Activated T-helper 2 cell treated with anti-CD3 and anti-CD28 coated beads, Interferon-gamma antibody, Interleukin-2, Interleukin-4, amounts not matched to agents 10 μg/mL and 5 μg/mL and 100 μg/mL, durations not matched to agents 14 hours and 24 hours and 36 hours (primary cell): Measurements from ENCODE around the gene MX1. TPM values are rescaled to one million over a fixed set of nuclear protein-coding genes. Genes with fewer than 3 reads are reported as not detected.

Experiments
- DNase-seq: peaks from one replicate; pipeline ENCODE4 v3.0.0; 2021; ENCODE audit warnings: low spot score
- H3K27ac Mint-ChIP-seq: one replicate; pipeline ENCODE4 v1.8.0; 2021; ENCODE audit warnings: mixed read lengths
- H3K27me3 Mint-ChIP-seq: one replicate; pipeline ENCODE4 v1.8.0; 2021; ENCODE audit warnings: low read depth, mixed read lengths
- H3K36me3 Mint-ChIP-seq: one replicate; pipeline ENCODE4 v1.8.0; 2021; ENCODE audit warnings: low read depth, mixed read lengths
- H3K4me1 Mint-ChIP-seq: one replicate; pipeline ENCODE4 v1.8.0; 2021; ENCODE audit warnings: low read depth, mixed read lengths
- H3K4me3 Mint-ChIP-seq: one replicate; pipeline ENCODE4 v1.8.0; 2021; ENCODE audit warnings: low read depth, mild to moderate bottlenecking, moderate library complexity, mixed read lengths
- H3K9me3 Mint-ChIP-seq: one replicate; pipeline ENCODE4 v1.8.0; 2021; ENCODE audit warnings: mixed read lengths
- intact Hi-C: fragments of 100-400 bp; cut with micrococcal nuclease; formaldehyde crosslinking; loops from one replicate; pipeline ENCODE4 v1.15.1; 2023
- total RNA-seq: library from RNA; stranded (reverse); gene quantifications from 2 replicates; pipeline ENCODE4 v1.2.3, GENCODE V29; 2022

MX1 gene, protein sequence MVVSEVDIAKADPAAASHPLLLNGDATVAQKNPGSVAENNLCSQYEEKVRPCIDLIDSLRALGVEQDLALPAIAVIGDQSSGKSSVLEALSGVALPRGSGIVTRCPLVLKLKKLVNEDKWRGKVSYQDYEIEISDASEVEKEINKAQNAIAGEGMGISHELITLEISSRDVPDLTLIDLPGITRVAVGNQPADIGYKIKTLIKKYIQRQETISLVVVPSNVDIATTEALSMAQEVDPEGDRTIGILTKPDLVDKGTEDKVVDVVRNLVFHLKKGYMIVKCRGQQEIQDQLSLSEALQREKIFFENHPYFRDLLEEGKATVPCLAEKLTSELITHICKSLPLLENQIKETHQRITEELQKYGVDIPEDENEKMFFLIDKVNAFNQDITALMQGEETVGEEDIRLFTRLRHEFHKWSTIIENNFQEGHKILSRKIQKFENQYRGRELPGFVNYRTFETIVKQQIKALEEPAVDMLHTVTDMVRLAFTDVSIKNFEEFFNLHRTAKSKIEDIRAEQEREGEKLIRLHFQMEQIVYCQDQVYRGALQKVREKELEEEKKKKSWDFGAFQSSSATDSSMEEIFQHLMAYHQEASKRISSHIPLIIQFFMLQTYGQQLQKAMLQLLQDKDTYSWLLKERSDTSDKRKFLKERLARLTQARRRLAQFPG
- 26.7 and 31.0 TPM in 2 replicates for total RNA-seq

- no peaks in the 10 kb centered on the region for H3K9me3 Mint-ChIP-seq
- DNase-seq: peak; percentile 89
- peak within 1 kb of the TSS; percentile 92 for H3K27ac Mint-ChIP-seq
- H3K27me3 Mint-ChIP-seq: no peaks in the 10 kb centered on the region
- peaks cover 63% of the 10 kb centered on the region for H3K4me1 Mint-ChIP-seq
- peak within 1 kb of the TSS; percentile 93 for H3K4me3 Mint-ChIP-seq
- intact Hi-C loops: loop anchor here (2.0 kb wide), 1 partner anchor 63 kb away; the partner anchor contains the start of gene MX2
- peaks cover 32% of the 10 kb centered on the region for H3K36me3 Mint-ChIP-seq
Observed at GRCh38 chr21:41425954-41426675, at the start of gene MX1. Gene MX1 (plus strand): TSS chr21:41426239. CDS start chr21:41432071, 5,832 bp downstream.

DNA sequence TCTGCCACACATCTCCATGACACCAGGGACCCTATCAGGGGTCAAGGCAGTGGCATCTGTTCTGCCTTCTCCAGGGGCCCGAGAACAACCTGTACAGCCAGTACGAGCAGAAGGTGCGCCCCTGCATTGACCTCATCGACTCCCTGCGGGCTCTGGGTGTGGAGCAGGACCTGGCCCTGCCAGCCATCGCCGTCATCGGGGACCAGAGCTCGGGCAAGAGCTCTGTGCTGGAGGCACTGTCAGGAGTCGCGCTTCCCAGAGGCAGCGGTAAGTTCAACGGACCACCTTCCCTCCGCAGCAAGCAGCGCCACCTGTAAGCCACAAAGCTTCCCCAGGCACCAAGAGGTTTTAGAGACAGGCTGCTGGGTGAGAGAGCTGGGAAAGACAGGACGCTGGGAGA, 48.3 kb upstream of the MX1 start:
- H3K36me3 Mint-ChIP-seq: peaks cover 9% of the 10 kb centered on the region

GRCh38 chr21:41378849-41379248, 47.2 kb upstream of the MX1 start:
- DNase-seq: no peak
- Mint-ChIP-seq H3K4me1 (peaks cover 4% of the 10 kb centered on the region), H3K4me3 (no peak overlapping the region), H3K9me3 (no peaks in the 10 kb centered on the region), H3K27me3 (no peaks in the 10 kb centered on the region), H3K36me3 (peaks cover 9% of the 10 kb centered on the region), H3K27ac (no peak overlapping the region)
- intact Hi-C loops: no loop called here

More for the DNA sequence above, 48.3 kb upstream of the MX1 start:
- no peaks in the 10 kb centered on the region for H3K9me3 Mint-ChIP-seq
- H3K27ac Mint-ChIP-seq: no peak overlapping the region
- no peak overlapping the region for H3K4me3 Mint-ChIP-seq
- H3K27me3 Mint-ChIP-seq: no peaks in the 10 kb centered on the region
- H3K4me1 Mint-ChIP-seq: peaks cover 4% of the 10 kb centered on the region
- intact Hi-C loops: no loop called here
- DNase-seq: no peak

DNA sequence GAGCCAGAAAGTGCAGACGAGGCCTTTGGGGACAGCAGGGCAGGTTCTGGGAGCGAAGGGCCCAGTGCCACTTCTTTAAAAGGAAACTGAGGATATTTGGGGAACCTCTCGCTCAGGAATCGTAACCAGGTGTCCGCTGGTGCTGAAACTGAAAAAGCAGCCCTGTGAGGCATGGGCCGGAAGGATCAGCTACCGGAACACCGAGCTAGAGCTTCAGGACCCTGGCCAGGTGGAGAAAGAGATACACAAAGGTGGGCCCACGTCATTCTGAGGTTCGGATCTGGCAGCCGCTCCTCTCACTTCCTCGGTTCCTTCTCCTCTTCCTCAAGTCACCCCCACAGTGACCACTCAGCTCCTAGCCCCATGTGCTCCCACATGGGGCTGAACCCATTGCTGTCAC, 46.1 kb upstream of the MX1 start:
- no peaks in the 10 kb centered on the region for H3K27me3 Mint-ChIP-seq
- H3K4me3 Mint-ChIP-seq: no peak overlapping the region
- peaks cover 2% of the 10 kb centered on the region for H3K4me1 Mint-ChIP-seq
- peaks cover 9% of the 10 kb centered on the region for H3K36me3 Mint-ChIP-seq
- H3K27ac Mint-ChIP-seq: no peak overlapping the region
- H3K9me3 Mint-ChIP-seq: no peaks in the 10 kb centered on the region
- no peak for DNase-seq
- intact Hi-C loops: no loop called here

GRCh38 chr21:41381731-41382130, 44.3 kb upstream of the MX1 start:
- no peak for DNase-seq
- Mint-ChIP-seq H3K4me3 (no peak overlapping the region), H3K9me3 (no peaks in the 10 kb centered on the region), H3K27me3 (no peaks in the 10 kb centered on the region), H3K27ac (no peak overlapping the region), H3K4me1 (no peaks in the 10 kb centered on the region), H3K36me3 (peaks cover 9% of the 10 kb centered on the region)
- intact Hi-C loops: no loop called here

GRCh38 chr21:41387042-41387819, 38.8 kb upstream of the MX1 start:
- no peaks in the 10 kb centered on the region for H3K27me3 Mint-ChIP-seq
- no peak overlapping the region for H3K4me3 Mint-ChIP-seq
- no peaks in the 10 kb centered on the region for H3K4me1 Mint-ChIP-seq
- H3K27ac Mint-ChIP-seq: no peak overlapping the region
- H3K36me3 Mint-ChIP-seq: no peaks in the 10 kb centered on the region
- H3K9me3 Mint-ChIP-seq: no peaks in the 10 kb centered on the region
- DNase-seq: no peak
- intact Hi-C loops: no loop called here

- H3K4me3 Mint-ChIP-seq: no peak overlapping the region
- DNase-seq: no peak
- H3K9me3 Mint-ChIP-seq: no peaks in the 10 kb centered on the region
- no peak overlapping the region for H3K27ac Mint-ChIP-seq
- intact Hi-C loops: no loop called here
- H3K4me1 Mint-ChIP-seq: no peaks in the 10 kb centered on the region
- H3K27me3 Mint-ChIP-seq: no peaks in the 10 kb centered on the region
- H3K36me3 Mint-ChIP-seq: no peaks in the 10 kb centered on the region
Observed at GRCh38 chr21:41387824-41388223, 38.2 kb upstream of the MX1 start.

DNA sequence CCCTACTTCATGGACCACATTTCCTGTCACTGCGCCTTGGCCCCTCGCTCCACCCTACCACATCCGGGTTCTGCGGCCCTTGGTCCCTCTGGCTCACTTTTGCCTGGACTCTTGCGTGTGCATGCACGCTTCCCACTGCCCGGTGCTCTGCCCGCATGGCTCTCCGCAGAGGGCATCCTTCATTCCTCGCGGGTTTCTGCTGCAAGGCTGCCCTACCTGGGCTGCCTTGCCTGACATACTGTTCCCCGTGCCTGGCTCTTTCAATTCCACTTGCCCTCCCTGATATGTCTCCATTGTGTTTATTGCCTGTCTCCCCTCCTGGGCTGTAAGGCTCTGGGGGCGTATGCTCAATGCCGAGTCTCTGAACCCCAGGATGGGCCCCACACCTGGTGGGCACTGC, 37.8 kb upstream of the MX1 start:
- intact Hi-C loops: no loop called here
- DNase-seq: no peak
- Mint-ChIP-seq H3K36me3 (no peaks in the 10 kb centered on the region), H3K9me3 (no peaks in the 10 kb centered on the region), H3K4me1 (no peaks in the 10 kb centered on the region), H3K27me3 (no peaks in the 10 kb centered on the region), H3K4me3 (no peak overlapping the region), H3K27ac (no peak overlapping the region)

DNA sequence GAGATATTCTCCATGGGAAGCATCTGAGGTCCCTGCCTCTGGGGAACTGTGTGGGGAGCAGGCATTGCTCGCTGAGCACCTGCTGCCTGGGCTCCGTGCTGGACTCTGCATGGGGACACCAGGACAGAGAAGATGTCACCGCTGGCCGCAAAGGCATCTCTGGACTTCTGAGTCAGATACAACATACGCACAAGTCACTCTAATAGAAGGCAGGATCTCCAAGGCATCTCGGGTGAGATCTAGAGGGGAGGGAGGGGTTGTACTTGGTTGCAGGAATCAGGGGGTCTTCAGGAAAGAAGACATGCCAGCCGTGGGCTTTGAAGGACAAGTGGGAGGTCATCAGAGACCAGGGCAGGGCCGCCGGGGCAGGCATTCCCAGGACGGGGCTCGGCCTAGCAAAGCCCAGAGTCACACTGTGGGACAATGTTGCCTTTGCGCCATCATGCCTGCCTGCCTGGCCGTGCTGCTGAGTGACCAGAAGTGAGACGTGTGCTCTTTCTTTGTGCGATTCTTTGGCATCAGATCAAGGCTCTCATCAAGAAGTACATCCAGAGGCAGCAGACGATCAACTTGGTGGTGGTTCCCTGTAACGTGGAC, 35.9 kb upstream of the MX1 start:
- Mint-ChIP-seq H3K4me3 (no peak overlapping the region), H3K27ac (no peak overlapping the region), H3K27me3 (no peaks in the 10 kb centered on the region), H3K36me3 (peaks cover 4% of the 10 kb centered on the region), H3K4me1 (no peaks in the 10 kb centered on the region), H3K9me3 (no peaks in the 10 kb centered on the region)
- intact Hi-C loops: no loop called here
- no peak for DNase-seq

DNA sequence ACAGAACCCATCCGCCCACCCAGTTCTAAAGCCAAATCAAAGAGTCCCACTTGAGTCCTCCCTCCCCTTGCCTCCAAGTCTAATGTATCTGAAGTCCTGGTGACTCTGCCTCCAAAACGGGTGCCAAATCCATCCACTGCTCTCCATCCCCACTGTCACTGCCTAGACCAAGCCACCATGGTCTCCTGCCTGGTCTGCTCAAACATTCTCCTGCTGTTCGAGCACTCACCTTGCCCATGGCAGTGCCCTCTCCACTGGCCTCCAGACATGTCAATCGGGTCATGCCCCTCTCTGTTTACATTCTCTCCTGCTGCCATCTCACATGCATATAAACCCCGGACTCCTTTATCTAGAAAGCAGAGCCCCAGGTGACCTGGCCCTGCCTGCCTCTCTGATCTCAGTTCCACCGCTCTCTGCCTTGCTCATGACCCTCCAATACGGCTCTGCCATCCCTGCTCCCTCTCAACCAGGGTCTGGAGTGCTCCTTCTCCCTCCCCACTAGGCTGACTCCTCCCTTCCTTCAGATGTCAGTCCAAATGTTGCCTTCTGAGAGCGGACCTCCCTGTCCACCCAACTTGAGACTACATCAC, 32.1 kb upstream of the MX1 start:
- H3K27ac Mint-ChIP-seq: no peak overlapping the region
- no peaks in the 10 kb centered on the region for H3K27me3 Mint-ChIP-seq
- DNase-seq: no peak
- peaks cover 9% of the 10 kb centered on the region for H3K36me3 Mint-ChIP-seq
- no peaks in the 10 kb centered on the region for H3K9me3 Mint-ChIP-seq
- intact Hi-C loops: no loop called here
- no peaks in the 10 kb centered on the region for H3K4me1 Mint-ChIP-seq
- no peak overlapping the region for H3K4me3 Mint-ChIP-seq

DNA sequence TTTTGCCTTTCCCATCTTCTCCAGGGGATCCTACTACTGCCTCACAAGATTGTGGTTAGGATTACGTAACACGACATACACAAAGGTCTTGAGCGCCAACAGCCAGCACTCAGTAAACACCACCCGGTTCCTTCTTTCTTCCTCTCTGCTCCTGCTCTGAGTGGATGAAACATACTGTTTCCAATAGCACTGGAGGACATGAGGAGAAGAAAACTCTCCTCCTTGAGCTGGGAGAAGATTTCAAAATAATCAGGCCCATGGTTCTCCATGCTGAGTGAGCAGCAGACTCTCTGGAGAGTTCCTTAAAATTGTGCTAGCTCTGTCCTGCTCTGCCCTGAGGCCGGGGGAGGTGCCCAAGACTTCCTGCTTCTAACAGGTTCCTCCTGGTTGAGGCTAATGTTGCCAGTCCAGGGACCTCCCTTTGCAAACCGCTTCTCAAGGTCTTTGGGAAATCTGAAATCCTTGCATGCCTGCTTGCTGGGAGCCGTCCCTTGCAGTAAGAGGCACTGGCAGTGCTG, 29.4 kb upstream of the MX1 start:
- H3K27ac Mint-ChIP-seq: no peak overlapping the region
- H3K4me3 Mint-ChIP-seq: no peak overlapping the region
- no peaks in the 10 kb centered on the region for H3K4me1 Mint-ChIP-seq

DNA sequence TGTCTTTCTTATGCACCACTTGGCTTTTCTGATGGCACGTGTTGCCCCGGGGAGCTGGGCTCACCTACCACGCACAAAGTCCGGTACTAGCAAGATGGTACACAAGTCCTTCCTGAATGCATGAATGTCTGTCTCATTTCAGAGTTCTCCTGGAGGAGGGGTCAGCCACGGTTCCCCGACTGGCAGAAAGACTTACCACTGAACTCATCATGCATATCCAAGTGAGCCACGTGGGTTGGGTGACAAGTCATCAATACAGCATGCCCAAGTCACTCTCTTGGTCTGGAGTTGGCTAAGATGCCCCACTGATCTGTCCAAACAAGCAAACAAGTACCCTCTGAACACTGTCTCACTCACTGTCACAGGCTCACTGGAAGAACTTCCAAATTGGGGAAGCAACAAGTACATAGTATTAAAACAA, 28.6 kb upstream of the MX1 start:
- Mint-ChIP-seq H3K4me1 (no peaks in the 10 kb centered on the region), H3K27me3 (no peaks in the 10 kb centered on the region), H3K27ac (no peak overlapping the region), H3K9me3 (no peaks in the 10 kb centered on the region), H3K36me3 (peaks cover 12% of the 10 kb centered on the region), H3K4me3 (no peak overlapping the region)
- DNase-seq: no peak
- intact Hi-C loops: no loop called here

More for the DNA sequence above, 29.4 kb upstream of the MX1 start:
- Mint-ChIP-seq H3K9me3 (no peaks in the 10 kb centered on the region), H3K36me3 (peaks cover 12% of the 10 kb centered on the region), H3K27me3 (no peaks in the 10 kb centered on the region)
- intact Hi-C loops: no loop called here
- no peak for DNase-seq
